Bone marrow (tissue), 2 donors: ENCODE measurements around the gene C8G.

Experiments used
- DNase-seq, 2 donors: peaks; one replicate each; lab custom pipeline; 2025; lab: John Stamatoyannopoulos, UW

C8G gene

DNA sequence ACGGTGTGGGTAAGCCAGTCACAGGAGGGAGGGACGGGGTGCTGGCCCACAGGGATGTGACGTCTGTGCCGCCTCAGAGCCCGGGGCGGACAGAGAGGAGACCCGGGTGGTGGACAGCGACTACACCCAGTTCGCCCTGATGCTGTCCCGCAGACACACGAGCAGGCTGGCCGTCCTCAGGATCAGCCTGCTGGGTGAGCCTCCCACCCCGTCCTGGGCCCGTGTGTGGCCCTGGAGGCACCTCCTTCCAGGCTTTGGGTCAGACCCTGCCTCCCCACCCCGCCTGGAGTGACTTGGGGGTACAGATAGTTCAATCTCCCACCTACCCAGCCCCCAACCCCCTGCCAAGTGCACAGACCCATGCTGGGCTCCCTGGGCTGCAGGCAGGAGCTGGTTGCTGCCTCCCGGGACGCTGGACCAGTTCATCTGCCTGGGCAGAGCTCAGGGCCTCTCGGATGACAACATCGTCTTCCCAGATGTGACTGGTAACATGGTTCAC, 8.8 kb downstream of the C8G start:
- DNase-seq: no peak

- DNase-seq: no peak
Measured at GRCh38 chr9:136954270-136955083, 9.4 kb downstream of the C8G start.

DNA sequence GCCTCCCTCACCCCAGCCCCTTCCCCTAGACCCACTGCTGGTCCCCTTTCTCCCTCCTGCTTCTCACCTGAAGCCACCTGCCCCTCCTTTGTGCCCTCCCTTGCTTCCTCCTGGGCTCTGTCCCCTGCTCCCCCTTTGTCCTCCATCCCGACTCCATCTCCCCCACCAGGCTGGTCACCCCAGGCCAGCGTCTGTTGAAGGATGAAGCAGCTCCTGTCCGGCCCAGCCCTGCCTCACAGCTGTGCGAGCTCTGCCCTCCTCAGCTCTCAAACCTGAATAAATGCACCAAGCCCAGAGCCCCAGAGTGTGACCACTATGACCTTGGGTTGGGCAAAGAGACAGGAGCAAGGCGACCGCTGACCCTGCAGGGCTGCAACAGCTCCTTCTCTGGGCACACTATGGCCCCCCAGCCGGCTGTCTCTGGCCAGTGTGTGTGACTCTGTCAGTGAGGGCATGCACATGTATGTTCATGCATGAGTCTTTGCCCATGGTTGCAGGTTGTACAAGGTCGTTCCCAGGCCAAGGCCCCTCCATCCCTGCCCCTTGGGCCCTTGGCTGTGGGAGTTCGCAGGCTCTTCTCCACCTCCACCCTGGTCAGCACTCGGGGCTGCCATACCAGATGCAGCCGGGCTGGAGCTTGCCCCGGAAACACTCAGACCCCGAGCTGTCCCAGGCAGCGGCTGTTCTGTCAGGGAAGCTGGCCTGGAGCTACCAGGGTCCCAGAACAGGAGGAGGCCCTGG, 10.3 kb downstream of the C8G start:
- no peak for DNase-seq

DNA sequence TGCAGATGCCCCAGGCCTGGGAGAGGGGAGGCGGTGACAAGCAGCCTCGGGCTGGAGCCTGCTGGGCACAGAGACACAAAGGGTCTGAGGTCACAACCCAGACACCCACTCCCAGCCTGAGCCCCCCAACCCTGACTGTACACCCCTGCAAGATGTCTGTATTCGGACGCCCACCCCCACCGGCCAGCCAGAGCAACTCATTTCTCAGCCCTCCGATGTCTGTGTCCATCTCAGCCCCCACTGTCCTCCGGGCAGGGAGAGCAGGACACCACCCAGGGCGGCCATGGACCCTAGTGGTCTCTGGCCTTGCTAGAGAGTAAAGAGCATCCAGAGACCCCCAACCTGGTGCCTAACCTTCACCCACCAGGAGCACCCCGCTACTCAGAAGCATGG, 10.9 kb downstream of the C8G start:
- no peak for DNase-seq

DNA sequence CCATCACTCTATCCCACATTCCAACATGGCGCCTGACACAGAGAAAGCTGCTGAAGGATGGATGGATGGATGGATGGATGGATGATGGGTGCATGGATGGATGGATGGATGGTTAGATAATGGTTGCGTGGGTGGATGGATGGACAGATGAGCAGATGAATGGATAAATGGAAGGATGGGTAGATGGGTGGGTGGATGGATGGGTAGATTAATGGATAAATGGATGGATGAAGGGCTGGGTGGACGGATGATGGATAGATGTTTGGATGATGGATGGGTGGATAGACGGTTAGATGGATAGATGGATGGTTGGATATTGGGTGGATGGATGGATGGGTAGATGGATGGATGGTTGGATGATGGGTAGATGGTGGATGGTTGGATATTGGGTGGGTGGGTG, 11.6 kb downstream of the C8G start:
- DNase-seq: no peak

DNA sequence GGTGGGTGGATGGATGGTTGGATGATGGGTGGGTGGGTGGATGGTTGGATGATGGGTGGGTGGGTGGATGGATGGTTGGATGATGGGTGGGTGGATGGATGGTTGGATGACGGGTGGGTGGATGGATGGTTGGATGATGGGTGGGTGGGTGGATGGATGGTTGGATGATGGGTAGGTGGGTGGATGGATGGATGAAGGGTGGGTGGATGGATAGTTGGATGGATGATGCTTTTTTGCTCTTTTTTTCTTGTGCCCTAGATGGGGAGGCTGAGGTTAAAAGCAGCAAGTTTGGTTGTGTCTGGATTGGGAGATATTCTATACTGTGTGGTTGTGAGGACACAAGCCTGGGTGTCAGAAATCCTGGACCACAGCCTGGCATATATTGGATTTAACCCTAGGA, 12.4 kb downstream of the C8G start:
- no peak for DNase-seq

GRCh38 chr9:136957901-136958300, 12.9 kb downstream of the C8G start:
- DNase-seq: no peak

DNA sequence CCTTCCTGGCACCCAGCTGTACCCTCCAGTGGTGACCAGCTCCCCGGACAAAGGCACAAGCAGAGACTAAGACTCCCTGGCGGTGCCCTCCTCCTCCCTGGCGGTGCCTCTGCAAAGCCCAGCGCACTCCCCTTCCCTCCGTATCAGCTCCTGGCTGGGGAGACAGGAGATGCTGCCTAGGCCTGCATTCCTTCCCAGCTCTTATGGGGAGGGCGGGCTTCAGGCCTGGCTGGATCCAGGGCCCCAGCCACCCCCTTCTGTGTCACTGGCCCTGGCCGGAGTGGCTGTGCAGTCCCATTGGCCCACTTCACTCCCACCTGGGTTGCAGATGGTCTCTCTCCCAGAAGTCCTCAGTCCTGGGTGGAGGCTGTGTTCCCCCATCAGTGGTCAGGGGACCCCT, 13.4 kb downstream of the C8G start:
- DNase-seq: no peak

DNA sequence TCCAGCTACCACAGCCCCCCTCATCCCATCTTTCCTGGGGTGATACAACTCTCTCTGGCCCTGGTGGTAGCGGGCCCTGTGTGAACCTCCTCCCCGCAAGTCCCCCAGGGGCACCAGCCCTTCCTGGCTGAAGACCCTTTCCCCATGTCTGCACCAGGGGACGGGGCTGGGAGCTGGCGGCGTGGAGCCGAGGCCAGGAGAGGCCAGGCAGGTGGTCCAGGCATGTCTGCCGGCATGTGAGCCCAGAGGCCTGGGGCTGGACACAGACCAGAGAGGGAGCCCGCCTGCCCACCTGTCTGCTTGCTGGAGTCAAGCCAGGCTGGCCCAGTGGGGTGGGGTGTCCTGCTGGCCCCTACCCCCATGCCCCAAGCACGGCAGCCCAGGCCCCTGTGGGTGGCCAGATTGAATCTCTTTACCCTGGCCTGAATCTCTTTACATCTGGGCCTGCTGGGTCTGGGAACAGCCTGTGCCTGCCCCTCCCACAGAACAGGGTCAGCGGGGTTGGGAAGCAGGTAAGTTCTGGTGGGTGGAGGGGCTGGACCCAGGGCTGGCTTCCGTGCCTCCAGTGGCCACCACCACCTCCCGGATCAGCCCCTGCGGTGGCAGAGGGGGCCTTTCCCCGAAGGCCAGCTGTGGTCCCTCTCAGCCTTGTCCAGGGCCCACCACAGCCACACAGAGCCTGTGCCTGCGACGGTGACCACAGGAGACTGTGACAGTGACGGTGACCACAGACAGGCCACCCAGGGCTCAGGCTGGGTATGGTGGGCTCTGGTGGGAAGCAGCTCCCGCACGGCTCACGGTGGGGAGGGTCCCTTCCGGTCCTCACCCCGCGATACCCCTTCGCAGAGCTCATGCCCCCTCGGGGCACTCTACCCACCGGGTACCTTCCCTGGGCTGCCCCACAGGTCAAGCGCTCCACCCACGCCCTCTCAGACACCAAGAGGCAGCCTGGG, 14.1 kb downstream of the C8G start:
- no peak for DNase-seq

- no peak for DNase-seq
Measured at GRCh38 chr9:136960212-136960937, 15.3 kb downstream of the C8G start.

- DNase-seq: no peak
Measured at GRCh38 chr9:136960938-136961275, 15.9 kb downstream of the C8G start.

DNA sequence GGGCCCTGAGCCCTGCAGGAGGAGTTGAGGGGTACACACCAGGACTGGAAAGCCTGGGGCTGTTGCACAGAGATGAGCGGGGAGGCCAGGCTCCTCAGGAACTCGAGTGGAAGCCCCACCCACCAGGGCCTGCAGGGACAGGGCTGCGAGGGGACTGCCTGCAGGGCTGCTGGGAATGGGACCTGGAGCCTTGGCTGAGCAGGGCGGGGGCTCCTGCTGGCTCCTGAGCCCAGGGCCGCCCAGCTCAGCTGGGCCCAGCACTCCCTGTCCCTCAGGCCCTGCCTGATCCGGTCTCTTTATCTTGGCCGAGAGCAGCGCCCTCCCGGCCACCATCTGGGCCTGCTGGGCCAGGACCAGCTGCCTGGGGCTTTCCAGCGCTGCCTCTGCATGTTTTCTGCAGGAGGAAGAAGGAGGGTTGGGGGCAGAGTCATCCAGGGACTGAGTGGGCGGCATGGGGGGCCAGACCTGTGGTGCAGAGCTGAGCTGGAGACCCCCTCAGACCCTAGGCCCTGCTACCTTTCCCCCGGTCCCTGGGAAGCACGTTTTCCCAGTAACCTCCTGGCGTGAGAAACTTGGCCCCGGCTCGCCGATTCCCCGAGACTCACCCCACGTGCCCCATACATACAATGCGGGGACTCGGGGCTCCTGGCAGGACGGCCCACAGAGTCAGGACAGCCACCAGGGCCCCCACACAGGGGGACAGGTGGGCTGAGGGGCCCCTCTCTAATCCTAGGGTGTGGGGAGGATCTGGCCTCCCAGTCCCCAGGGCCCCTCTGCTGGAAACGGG, 16.4 kb downstream of the C8G start:
- no peak for DNase-seq

GRCh38 chr9:136962163-136962562, 17.1 kb downstream of the C8G start:
- no peak for DNase-seq

GRCh38 chr9:136962701-136963248, 17.7 kb downstream of the C8G start:
- DNase-seq: no peak

DNA sequence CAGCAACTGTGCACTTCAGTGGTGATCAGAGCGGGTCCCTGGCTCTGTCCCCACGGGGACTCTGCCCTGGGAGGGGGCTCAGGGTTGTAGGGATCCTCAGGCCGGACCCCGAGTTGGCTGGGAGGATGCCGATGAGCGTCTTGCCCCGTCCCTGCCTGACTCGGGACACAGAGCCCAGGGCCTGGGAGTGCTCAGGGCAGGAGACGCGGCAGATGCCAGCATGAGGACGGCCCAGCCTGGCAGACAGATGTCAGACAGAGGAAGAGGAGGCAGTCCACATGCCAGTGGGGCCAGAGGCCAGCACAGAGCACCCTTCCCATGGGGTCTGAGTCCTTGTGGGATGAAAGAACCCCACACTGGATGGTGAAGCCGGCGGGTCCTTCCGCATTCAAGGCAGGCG, 18.3 kb downstream of the C8G start:
- no peak for DNase-seq

GRCh38 chr9:136963751-136964150, 18.7 kb downstream of the C8G start:
- DNase-seq: no peak

- no peak for DNase-seq
Measured at GRCh38 chr9:136964171-136964689, 19.2 kb downstream of the C8G start.

- no peak for DNase-seq
Measured at GRCh38 chr9:136964833-136965422, 19.9 kb downstream of the C8G start.

DNA sequence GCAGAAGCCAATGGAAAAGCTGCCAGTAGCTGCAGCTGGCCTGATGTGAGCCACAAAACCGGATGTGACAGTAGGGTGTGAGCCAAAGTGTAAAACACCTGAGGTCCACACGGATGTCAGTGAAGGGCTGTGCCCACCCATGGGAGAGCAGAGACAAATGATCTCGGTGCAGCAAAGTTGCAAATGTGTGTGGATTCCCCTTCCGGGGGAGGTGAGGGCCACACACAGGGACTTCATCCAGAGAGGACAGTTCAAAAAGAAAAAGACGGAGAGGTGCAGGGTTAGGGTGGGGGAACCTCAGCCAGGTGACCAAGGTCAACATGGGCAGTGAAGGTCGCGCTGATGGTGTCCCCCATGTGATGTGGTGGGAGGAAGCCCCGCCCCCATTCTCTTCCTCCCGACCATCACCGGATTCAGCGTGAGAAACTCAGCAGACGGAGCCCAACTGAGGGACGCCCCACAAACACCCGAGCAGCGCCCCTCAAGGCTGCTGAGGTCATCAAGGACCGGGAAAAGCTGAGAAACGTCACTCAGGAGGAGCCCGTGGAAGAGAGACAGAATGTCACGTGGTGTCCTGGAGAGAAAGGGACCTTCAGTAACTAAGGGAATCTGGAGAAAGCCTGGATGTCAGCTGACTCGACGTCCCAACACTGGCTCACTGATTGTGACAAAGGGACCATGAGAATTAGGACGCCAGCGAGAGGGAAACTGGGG, 20.9 kb downstream of the C8G start:
- no peak for DNase-seq
